NCI-H2107 (cell line): Measurements from ENCODE around the gene DLX2.
"Not testable (repeated sequence)": the region's sequence is repeated elsewhere in the genome, so short reads cannot be mapped to it uniquely, and the experiment has no call there.

Experiments used
- DNase-seq: peaks from one replicate; lab custom pipeline; 2025; lab: John Stamatoyannopoulos, UW

The DLX2 gene

DNA sequence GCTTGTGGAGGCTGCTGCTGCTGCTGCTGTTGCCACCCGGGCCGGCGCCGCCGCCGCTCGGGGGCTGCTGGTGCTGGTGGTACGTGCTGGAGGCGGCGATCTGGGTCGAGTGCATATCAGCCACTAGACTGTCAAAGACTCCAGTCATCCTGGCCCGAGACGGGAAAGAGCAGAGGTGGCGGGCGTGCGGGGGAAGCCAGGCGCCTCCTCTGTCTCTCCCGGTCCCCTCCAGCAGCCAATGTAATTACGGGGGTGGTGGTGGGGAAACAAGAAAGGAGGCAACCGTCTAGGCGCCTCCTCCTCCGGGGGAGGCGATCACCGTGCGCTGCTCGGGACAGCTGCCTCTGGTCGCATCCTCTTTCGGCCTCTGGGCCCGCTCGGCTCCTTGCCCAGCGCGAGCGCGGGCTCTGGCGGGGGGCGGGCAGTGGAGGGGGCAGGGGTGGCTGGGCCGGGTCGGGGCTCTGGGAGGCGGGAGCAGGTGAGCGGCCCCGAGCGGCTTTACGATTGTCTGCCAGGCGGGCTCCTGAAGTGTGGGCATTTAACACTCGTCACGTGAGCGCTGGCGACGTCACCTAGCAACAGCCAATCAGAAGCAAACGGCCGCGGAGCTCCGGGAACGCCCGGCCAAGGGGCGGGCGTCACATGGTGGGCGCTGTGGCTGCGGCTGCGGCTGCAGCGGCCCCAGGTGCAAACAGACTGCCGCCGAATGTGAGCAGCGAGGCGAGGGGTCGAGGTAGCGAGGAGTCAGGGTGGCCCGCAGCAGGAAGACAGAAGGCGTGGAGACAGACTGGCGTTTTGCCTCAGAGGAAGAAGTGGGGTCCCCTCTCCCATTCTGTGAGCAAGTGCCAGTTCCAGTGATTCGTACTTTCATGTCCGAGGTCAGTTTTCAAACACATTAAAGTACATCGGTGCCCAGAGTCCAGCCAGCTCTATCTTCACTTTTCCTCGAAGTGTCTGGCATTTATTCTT is at the start of gene DLX2:
Gene DLX2 (minus strand): TSS at position 510 of the 969 bp plus-strand sequence. CDS start 362 bp downstream, at position 148.
- DNase-seq = peak; percentile 90

DNA sequence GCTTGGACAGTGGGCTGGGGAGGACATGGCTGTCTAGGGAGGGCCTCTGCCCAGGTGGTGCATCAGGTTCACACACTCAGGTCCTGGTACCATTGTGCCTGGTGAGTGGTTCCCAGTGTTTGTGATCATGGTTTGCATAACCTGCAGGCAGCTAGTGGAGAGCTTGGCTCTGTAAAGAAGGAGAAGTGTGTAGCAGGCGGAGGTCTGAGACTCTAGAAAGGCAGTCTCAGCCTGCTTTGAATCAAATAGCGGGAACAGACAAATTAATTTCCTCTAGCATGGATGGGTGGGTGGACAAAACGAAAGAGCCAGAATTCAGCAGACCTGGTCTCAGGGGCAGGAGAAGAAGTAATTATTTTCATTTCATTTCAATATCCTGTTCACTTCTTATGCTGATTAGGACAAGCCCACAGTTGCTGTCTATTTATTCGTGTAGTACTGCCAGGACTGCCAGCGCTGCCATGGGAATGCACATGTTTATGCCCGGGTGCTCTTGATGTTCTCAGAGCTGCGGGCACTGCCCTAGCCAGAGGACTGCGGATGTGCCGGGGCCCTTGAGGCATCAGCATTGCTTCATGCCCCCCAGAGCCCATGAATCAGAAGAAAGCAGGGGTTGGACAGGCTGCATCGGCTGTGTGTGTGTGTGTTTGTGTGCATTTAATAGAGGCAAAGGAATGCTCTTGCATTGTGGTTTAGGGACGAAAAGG is 45.4 kb upstream of the DLX2 start:
- DNase-seq = no peak

DNA sequence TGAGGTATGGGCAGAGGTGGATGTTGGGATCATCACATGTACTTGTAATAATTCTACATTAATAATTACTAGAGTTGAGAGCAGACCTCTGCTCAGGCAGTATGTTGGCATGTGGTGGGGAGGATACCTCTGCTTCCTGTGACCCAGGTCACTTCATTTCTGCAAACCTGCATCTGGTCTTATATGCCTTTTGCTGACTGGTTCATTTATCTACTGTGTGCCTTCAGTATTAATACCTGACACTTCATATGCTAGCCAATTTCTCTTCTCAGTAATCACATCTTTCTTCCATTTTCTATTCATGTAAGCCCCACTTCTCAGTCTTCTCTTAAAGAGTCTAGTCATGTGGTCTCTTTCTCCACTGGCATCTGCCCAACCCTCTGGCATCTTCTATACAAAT is 41.1 kb upstream of the DLX2 start:
- DNase-seq = no peak

DNA sequence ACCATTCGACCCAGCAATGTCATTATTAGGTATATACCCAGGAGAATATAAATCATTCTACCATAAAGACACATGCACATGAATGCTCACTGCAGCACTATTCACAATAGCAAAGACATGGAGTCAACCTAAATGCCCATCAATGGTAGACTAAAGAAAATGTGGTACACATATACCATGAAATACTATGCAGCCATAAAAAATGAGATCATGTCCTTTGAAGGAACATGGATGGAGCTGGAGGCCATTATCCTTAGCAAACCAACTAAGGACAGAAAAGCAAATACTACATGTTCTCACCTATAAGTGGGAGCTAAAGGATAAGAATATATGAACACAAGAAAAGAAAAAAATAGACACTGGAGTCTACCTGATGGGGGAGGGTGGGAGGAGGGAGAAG is 36.0 kb upstream of the DLX2 start:
- not testable (repeated sequence) for DNase-seq

DNA sequence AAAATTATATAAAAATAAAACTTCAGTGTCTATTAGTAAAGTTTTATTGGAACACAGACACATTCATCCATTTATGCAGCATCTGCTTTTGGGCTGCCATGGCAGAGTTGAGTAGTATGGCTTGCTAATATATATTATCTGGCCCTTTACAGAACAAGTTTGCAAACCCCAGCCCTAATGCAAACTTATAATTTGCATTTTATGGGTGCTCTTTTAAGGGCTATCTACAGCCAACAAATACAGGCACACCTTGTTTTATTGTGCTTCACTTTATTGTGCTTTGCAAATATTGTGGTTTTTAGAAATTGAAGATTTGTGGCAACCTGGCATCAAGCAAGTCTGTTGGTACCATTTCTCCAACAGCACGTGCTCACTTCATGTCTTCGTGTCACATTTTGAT is 35.2 kb upstream of the DLX2 start:
- no peak for DNase-seq

DNA sequence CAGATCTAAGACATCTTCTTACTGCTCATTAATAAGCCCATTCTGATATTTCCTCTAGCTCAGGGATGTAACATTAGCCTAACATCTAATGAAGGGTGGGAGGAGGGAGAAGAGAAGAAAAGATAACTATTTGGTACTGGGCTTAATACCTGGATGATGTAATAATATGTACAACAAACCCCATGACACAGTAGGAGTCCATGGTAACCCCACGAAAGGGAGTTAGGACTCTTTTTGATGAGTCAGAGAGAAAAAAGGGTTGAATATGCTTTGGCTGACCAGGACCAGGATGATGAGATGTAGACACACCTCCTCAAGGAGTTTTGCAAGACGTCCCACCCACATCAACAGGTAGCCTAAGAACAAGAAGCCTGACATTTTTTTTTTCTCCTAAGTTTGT is 34.4 kb upstream of the DLX2 start:
- no peak for DNase-seq

DNA sequence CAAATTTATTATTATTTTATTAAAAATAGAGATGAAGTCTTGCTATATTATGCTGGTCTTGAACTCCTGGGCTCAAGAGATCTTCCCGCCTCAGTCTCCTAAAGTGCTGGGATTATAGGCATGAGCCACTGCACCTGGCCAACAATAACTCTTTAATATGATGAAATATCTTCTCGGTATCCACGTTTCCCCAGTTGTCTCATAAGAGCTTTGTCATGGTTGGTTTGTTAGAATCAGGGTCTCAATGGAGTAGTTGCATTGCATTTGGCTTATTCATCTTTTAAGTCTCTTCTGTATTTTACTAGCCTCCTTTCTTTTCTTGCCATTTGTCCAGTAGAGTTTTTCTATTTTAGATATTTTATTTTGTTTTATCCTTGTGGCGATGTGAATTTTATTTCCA is 32.7 kb upstream of the DLX2 start:
- DNase-seq = no peak

DNA sequence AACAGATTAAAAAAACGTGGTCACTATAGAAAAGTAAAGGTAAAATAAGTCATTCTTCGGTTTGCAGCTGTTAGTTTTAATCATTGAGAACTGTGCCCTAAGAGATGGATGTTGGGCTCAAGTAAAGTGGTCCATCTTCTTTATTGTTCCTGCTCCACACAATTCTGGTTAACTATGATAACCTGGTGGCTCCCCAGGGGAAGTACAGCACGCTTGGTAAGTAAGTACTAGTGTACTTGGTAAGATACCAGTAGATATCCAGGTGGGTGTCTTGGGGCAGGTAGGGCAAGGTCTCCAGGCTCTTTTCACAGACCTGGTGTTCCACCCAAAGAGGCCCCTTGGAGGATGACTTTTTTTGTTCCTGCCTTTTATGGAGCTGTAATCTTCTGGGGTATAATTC is 31.6 kb upstream of the DLX2 start:
- DNase-seq = no peak

DNA sequence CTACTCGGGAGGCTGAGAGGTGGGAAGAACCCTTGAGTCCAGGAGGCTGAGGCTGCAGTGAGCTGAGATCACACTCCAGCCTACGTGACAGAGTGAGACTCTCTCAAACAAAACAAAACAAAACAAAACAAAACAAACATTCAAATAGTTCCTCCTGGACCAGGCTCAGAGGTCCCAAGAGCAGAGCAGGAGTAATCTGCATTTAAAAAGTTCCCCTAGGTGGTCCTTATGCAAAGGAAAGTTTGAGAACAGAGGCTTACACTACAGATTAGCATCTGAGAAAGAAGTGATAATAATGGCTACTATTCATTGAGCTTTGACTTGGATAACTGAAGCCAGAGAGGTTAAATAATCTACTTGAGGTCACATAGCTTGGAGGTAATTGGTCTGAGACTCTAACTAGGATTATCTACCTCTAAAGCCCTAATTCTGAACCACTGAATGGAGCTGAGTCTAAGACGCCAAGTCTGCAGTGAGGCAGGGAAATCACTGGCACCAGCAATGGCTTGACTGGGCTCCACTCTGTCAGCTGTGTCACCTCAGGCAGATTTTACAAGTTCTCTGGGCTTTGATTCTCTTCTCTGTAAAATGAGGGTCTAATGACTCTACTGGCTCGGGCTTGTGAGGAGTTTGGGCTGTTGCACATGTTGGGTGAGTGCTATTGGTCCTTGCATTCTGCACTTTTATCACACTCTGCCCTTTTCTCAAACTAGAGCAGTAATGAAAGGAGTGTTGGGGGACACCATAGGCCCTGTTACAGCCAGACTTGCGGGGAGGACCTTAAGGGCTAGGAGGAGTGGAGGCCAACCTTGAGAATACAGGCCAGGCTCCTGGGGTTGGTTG is 29.2 kb upstream of the DLX2 start:
- no peak for DNase-seq

DNA sequence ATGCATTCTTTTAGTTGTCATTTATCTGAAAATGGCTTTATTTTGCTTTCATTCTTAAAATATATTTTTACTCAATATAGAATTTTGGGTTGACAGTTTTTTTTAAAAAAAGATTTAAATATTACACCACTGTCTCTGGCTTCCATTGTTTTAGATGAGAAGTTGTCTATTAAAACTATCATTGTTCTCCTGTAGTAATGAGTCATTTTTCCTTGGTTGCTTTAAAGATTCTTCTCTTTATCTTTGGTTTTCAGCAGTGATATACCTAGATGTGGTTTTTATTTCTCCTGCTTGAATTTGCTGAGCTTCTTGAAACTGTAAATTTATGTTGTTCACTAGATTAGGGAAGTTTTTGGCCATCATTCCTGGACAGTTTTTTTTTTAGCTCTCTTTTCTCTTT is 26.7 kb upstream of the DLX2 start:
- no peak for DNase-seq

DNA sequence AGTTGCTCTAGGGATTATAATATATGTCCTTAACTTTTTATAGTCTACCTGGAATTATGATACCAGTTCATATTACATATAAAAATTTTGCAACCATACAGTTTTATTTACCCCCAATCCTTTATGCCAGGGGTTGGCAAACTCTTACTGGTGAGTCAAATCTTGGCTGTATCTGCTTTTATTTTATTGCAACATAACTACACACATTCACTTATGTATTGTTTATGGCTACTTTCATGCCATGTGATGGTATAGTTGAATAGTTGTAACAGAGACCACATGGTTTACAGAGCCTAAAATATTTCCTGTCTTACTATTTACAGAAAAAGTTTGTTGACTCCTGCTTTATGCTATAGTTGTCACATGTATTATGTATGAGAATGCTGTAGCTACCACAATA is 25.8 kb upstream of the DLX2 start:
- no peak for DNase-seq

DNA sequence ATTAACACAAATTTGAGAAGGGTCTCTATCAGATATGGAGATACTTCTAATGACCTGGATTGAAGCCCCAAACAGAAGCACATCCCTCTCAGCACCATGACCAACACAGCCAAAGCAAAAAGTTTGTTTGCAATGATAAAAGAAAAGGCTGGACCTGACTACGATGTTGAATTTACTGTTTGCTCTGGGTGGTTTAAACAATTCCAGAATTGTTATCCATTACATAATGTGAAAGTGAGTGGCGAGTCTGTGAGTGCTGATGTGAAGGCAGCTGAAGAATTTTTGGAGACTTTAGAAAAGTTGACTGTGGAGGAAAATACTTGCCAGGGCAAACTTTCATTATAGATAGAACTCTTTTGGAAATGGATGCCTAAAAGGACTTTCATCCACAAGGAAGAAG is 17.4 kb upstream of the DLX2 start:
- no peak for DNase-seq

DNA sequence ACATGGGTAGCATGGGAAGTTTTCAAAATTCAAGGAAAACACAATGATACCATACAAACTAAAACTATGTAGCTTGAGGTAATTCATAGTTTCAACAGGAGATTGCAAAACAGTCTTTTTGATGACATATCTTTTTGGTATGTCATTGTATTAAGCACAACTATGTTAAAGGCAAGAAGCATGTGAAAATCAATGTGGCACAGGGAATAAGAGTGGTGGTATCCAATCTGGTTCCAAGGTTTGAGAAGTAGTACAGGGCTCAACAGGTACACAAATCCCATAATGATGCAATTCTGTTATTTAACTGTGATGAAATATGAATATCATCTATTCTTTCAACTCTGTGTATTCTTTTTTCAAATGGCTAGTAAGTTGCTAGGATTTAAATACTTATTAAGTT is 16.4 kb upstream of the DLX2 start:
- DNase-seq = no peak

DNA sequence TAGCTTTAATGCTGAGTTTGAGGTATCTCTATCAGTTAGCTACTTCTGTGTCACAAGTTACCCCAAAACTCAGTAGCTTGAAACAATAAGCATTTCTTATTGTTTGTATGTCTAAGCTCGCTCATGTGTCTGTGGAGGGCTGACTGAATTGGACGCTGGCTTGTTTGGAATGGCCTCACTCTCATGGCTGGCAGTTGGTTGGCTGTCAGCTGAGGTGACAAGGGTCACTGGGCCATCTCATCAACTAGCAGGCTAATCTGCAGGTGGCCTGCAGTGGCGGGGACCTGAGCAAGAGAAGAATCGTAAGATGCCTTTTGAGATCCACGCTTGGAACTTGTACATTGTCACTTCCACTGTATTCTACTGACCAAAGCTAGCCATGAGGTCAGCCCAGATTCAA is 13.4 kb upstream of the DLX2 start:
- no peak for DNase-seq

DNA sequence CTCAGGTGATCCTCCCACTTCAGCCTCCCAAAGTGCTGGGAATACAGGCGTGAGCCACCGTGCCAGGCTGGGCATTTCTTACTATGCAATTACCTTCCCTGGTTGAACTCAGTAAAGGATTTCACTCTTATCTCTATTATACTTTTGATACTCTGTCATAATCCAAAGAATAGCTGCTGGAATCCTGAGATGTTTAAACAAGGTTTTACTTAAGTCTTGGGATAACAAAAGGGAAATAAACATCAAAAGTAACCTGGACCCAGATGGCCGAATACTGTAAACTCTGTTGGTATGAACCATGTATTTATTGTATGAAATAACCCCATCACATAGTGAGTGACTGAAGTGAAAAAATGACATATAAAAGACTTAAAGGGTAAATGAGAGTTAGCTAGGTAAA is 11.9 kb upstream of the DLX2 start:
- no peak for DNase-seq

DNA sequence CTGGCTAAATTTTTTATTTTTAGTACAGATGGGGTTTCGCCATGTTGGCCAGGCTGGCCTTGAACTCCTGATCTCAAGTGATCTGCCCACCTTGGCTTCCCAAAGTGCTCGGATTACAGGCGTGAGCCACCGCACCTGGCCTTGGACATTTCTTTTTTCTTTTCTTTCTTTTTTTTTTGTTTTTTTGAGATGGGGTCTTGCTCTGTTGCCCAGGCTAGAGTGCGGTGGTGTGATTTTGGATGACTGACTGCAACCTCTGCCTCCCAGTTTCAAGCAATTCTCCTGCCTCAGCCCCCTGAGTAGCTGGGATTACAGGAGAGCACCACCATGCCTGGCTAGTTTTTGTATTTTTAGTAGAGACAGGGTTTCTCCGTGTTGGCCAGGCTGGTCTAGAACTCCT is 11.5 kb upstream of the DLX2 start:
- DNase-seq = not testable (repeated sequence)

DNA sequence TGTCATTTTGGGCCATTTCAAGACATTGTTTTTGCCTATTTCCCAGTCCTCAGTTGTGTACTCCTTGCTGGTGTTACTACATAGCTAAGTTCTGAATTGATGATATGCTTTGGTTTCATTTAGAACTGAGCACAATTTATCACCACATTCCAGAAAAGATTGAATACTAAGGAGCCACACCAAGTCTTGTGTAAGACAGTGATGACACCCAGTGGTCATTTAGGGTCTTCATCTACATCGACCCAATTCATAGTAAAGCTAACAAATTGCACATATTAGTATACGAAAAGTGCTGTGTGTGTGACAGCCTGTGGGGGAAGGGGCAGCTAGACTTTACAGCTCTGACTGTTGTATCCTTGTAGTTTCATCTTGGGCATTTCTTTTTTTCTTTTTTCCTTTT is 10.9 kb upstream of the DLX2 start:
- DNase-seq = no peak

DNA sequence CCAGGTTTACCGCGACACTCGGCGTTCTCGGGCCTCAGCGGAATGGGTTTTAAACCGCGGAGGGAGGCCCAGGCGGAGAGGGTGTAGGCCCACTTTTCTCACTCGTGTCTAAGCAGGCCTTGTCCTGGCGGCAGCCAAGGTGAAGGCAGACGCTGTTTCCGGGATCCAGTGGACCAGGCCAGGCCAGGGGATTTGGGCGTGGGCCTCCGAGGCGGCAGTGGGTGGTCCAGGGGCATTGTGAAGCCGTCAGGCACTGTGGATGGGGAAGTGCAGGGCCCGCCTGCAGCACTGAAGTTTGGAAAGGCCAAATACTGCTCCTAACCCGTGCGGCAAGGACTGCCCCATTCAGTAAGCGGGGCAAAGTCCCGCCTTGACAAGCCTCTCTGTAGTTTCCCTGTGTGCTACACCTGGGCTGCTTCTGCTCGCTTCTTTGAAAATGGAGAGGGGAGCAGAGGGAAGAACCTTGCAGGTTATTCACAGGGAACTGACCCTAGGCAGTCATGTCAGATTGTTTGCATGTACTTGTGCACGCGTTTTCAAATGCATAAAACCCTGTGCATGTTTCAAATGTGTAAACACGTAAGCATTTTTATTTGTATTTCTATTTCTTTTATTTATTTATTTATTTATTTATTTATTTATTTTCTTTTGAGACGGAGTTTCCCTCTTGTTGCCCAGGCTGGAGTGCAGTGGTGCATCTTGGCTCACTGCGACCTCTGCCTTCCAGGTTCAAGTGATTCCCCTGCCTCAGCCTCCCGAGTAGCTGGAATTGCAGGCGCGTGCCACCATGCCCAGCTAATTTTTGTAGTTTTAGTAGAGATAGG is 7.5 kb upstream of the DLX2 start:
- DNase-seq = no peak

DNA sequence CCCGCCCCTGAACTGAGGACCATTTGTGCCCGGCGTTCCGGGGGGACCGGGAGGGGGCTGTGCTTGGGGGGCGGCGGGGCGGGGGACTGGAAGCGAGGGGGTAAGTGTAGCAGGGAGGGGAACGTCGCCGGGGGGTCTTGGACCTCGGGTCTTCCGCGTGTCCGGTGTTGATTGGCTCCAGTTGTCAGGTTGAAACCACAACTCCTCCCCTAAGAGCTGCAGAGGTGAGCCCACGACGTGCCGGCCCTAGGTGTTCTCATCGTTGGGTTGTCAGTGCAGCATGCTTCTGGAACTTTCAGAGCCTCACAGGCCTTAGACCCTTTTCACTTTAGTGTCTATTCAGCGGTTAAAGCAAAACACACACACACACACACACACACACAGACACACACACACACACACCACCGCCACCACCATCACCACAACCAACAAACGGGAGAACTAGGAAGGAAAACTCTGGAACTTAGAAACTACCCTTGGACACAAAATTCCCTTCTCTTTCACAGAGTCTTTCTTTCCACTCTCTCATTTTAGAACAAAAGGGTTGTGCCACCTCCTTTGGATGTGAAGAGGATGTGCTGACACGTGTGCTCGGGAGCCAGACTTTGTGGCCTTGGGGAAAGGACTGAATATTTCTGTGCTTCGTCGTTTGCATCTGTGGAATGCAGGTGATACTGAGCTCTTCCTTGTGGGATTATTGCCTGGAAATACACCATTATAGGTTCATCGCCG is 6.7 kb upstream of the DLX2 start:
- no peak for DNase-seq

DNA sequence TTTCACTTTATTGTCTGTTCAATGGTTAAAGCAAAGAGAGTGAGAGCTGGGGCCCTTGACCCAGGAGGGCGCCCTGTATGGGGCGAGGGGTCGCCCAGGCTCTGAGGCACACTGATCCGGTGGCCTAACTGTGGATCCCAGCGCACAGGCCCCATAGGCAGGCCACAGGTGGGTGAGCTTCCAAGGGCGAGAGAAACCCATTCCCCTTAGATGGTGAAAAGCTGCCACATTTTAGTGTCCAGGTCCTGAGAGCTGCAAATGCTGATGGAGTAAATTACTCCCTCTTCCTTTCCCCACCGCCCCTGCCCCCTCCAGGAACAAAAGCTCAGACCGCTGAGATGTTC is 5.9 kb upstream of the DLX2 start:
- DNase-seq = no peak
